Embryonic facial prominence (tissue), 1 donor: ENCODE results near the gene TOMM34.

Experiments used
- DNase-seq: peaks from one replicate; pipeline ENCODE4 v3.0.0-alpha.2; 2016; ENCODE audit errors: extremely low spot score

Gene TOMM34

DNA sequence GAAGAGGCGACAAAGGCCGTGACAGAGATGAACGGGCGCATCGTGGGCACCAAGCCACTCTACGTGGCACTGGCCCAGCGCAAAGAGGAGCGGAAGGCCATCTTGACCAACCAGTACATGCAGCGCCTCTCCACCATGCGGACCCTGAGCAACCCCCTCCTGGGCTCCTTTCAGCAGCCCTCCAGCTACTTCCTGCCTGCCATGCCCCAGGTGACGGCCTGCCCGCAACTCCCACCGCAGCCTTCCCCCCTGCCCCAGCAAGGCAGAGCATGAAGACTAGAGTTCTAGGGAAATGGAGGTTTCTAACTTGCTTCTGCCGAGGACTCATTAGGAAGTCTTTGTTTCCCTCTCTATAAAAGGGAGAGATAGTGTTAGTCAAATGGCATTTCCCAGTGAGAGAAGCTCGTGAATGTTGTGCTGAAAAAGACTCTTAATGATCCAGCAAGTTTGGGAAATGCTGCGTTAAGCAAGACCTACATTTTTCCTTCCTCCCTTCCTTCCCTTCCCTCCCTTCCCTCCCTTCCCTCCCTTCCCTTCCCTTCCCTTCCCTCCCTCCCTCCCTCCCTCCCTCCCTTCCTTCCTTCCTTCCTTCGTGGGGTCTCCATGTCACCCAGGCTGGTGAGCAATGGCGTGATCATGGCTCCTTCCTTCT is 29.6 kb downstream of the TOMM34 start:
- DNase-seq = no peak

DNA sequence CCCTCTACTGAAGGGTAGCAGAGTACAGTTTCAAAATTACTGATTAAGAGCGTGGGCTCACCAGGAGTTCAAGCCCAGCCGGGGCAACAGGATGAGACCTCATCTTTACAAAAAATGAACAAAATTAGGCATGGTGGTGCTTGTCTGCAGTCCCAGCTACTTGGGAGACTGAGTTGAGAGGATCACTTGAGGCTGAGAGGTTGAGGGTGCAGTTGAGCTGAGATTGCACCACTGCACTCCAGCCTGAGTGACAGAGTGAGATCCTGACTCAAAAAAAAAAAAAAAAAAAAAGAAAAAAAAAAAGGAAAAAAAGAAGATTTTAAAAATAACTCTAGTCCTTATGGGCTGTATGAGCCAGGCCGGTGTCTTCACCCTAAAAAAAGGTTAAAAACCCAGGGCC is 31.6 kb downstream of the TOMM34 start:
- no peak for DNase-seq

DNA sequence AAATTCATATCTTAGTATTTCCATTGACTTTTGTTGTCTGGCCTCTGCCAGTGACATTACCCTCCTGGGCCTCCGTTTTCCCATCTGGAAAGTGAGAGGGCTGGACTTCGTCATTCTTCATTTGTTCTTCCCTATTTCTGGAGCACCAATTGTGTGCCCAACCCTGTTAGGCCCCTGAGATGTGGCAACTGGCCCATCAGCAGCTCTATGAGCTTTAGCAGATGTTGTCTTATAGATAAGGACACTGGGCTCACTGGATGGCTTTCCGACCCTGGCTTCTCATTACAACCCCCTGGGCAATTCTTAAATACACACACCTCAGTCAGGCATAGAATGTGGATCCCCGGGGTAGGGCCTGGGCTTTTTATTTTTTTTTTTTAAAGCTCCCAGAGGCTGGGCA is 35.7 kb downstream of the TOMM34 start:
- DNase-seq = no peak

DNA sequence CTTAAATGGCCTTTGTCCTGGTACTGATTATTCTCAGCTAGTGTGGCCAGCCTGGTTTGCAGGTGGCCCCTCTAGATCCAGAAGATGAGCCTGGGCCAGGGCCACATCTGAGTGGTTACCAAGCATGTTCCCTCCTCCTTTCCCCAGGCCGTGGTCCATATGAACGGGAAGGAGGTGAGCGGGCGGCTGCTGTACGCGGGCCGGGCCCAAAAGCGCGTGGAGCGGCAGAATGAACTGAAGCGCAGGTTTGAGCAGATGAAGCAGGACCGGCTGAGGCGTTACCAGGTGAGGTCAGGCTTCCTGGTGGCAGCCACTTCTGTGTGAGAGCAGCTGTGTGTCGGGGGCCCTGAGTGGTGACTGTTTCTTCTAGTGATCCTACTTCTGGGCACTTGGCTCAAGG is 38.8 kb downstream of the TOMM34 start:
- DNase-seq = no peak

DNA sequence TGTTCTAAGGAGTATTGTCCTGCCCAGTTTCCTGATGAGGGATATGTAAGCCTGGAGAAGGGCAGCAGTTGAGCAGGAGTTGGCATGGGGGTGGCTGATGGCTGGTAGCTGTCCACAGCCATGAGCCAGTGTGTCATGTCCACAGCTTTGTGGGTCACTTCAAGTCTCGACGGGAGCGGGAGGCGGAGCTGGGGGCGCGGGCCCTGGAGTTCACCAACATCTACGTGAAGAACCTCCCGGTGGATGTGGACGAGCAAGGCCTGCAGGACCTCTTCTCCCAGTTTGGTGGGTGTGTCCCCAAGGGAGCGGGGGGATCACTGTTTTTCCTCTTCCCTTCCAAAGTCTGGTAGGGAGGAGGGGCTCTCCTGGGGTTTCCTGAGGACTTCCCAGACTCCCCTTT is 41.4 kb downstream of the TOMM34 start:
- no peak for DNase-seq

DNA sequence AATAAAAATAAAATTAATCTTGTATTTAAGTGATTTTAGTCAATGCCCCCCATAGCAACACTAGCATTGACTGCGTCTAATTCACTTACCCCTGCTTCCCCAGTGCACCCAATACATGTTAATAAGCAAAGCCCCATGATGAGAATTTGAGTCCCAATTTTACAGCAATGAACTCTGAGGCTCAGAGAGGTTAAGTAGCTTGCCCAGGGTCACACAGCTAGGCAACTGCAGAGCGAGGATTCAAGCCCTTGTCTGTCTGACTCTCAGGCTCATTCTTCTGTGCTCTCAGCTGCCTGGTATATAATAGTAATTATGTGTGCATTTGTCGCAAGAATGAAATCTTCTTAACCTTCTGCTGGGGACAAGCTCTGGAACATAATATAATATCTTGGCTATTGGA is 41.9 kb downstream of the TOMM34 start:
- DNase-seq = no peak

DNA sequence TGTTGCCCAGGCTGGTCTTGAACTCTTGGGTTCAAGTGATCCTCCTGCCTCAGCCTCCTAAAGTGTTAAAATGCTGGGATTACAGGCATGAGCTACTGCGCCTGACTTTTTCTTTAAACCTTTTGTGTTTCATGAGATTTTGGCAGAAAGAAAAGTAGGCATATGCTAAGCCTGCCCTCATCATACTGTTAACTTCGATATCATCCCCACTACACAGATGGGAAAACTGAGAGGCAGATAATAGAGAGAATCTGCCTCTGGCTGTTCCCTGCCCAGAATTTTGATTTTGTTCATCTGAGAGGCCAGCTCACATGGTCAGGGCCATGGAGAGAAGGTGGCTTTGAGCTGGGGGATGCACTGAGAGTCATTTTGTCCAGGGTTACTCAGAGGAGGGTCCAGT is 42.8 kb downstream of the TOMM34 start:
- no peak for DNase-seq

DNA sequence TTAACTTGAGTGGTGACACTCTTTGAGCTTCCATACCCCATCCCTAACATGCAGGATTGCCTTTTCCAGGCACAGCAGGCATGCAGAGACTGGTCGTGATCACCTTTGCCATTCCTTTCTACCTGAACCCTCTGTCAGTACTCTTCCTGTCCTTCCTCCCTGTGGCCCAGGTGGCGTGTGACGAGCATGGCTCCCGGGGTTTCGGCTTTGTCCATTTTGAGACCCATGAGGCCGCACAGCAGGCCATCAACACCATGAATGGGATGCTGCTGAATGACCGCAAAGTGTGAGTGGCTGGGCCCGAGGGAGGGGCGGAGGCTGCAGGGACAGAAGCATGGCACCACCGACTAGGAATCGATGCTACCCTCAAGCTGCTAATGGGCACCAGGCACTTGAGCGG is 43.6 kb downstream of the TOMM34 start:
- DNase-seq = no peak

DNA sequence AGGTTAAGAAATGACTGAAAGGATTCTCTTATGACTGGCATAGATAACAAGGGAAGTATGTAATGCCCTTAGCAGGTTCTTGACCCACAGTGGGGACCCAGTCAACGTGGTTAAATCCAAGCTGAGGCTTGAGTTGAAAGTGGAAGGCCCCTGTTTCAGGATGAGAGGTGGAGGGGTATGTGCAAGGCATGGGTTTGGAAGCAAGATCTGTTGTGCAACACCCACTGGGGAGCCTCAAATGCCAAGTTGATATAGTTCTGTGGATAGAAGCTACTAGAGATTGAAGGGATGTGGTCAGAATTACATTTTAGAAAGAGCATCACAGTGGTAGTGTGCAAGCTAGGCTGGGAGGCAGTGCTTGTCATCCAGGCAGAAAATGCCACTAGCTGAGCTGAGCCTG is 45.3 kb downstream of the TOMM34 start:
- DNase-seq = no peak

DNA sequence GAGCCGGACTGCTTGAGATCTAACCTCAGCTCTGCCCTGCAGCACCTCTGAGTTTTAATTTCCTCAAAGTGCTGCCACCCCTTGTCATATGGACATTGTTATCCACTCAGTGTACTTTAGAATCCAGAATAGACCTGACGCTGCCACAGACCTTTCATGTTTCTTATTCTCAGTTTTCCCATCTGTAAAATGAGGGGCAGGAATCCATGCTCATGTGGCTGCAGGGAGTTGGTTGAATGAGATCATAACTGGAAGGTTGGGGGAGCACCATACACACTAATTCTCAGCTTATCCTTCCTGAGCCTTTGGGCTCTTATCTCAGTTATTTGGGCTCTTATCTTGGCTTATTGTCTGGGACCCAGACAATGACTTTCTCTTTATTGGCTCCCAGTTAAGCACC is 48.0 kb downstream of the TOMM34 start:
- no peak for DNase-seq

DNA sequence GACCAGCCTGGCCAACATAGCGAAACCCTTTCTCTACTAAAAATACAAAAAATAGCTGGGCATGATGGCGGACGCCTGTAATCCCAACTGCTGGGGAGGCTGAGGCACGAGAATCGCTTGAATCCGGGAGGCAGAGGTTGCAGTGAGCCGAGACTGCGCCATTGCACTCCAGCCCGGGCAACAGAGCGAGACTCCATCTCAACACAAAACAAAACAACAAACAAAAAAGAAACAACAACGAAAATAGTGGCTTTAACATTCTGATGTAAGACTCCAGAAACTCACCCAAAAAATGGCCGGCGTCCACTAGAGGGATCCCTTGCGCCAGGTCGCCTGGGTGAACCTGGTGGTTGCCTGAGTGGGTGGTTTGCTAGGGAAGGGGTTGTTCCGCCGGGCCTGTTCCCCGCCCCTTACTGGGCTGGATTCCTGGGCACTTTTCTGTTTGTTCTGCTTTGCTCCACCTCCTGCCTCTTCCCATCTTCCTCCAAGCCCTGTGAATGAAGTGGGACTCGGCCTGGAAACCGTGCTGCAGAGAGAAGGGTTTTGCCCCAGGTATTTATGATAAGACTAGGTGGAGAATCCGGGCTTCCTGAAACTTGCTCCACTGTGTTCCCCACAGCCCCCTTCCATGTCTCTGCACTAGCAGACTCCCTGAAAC is 48.8 kb downstream of the TOMM34 start:
- DNase-seq = no peak

DNA sequence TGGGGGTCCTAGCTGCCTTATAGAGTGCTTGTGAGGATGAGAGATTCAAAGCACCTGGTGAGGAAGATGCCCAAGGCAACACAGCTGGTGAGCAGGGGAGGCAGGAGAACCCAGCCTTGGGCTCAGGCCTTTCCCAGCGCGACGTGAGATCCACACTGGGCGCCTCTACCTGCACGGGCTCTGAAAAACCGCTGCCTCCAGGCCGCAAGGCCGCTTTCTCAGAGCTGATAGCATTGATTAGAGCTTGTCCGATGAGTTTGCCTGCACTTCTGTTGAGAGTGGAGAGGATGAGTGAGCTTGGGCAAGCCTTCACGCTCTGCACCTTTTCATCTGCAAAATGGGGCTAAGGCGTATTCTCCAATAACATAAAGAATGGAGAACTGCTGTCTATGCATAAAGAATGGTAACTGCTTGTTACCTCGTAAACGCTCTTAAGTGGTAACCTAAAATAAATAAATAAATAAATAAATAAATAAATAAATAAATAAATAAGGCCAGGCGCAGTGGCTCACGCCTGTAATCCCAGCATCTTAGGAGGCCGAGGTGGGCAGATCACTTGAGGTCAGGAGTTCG is 49.4 kb downstream of the TOMM34 start:
- DNase-seq = no peak

DNA sequence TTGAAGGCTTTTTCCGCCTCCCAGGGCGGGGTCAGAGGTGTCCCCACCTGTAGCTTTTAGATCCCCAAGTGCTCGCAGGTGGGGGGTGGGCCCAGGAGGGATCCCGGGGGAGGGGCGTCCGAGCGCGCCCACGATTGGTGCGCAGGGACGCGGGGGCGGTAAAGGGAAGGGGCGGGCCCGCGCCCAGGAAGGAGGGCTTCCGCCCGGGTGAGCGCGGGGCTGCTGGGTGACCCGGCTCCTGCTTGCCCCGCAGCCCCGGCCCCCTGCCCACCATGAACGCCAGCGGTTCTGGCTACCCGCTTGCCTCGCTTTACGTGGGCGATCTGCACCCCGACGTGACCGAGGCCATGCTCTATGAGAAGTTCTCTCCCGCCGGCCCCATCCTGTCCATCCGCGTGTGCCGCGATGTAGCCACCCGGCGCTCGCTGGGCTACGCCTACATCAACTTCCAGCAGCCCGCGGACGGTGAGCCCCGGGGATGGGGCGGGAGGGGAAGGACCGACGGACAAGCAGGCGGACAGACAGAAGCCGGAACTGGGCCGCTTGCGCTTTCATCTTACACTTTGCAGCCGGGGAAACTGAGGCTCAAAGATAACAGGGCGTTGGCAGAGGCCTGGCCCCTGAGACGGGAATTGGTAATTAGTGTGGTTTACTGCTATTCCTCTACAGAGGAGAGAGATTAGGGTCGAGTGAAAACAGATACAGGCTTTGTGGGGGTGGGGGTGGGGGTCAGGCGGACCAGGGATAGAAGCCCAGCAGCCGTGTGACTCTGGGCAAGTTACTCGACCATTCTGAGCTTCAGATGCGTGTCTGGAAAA is 50.1 kb downstream of the TOMM34 start, which contains the start of gene PABPC1L:
PABPC1L (plus strand) TSS at position 189 of the 818 bp plus-strand sequence; CDS start at position 273, 84 bp downstream.
- DNase-seq = no peak

DNA sequence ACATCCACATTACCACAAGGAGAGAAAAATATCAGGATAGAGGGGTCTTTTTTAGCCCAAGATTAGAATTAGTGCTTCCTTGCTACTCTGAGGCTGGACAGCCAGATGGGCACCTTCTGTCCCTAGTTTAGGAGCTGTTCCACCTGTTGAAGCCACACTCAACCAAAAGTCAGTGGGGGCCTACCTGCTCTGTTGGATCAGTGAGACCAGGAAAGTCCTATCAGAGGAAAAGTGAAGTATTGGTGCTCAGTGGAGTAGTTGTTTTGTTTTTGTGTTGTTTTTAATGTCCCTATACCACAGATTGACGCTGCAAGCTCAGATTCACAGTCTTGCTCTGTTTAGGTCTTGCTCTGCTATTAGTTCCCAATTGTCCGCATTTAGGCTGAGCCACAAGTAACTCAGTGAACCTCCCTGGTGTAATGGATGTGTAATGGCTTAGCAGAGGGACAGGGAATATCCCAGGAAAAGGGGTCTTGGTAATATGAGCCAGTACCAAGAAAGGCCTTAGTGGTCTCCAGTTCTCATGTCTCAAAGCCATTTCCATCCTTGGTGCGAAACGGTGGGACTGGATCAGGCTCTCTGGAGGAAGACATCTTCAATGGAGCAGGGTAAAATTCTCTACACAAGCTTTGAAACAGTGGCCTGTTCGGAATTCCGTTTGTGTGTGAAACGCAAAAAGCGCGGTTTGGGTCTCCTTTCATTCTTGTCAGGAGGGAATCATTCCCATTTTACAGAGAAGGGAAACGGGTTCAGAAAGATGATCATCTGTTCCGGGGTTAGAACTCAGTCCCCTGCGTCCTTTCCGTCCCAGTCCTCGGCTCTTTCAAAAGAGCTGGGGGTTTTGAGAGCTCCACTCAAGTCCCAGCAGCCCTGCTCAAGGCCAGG is 51.0 kb downstream of the TOMM34 start:
- DNase-seq = no peak

DNA sequence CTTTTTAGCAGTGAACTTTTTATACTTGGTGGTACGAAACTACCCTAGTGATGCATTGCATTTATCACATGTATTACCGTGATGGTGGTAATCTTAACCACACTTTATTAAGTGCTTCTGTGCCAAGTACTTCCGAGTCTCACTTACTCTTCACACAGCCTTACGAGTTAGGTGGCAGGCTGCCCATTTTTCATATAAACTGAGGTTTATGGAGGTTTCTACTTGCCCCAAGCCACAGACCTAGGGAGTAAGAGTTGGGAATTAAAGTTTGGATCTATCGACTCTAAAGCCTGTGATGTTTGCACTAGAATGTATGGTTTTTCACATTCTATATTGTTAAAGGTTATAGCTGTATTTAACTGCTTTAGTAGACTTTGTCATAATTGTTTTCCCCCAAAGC is 55.8 kb downstream of the TOMM34 start:
- DNase-seq = no peak

DNA sequence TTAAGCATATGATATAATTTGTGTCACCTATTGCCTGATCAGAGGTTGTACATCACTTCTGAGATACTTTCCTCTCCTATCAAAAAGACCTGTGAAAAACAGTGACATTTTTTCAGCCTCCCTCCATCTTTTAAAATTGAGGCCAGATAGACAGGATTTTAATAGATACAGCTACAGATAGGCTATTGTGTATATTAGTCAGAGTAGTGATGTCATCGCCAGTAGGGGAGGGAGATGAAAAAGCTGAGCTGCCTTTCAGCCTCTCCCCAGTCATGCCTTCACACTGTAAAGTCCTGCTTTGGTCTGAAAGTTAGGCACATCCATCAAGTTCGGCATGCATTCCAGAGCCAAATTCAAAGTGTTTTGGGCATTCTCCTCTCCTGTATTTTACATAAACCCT is 58.2 kb downstream of the TOMM34 start:
- no peak for DNase-seq

DNA sequence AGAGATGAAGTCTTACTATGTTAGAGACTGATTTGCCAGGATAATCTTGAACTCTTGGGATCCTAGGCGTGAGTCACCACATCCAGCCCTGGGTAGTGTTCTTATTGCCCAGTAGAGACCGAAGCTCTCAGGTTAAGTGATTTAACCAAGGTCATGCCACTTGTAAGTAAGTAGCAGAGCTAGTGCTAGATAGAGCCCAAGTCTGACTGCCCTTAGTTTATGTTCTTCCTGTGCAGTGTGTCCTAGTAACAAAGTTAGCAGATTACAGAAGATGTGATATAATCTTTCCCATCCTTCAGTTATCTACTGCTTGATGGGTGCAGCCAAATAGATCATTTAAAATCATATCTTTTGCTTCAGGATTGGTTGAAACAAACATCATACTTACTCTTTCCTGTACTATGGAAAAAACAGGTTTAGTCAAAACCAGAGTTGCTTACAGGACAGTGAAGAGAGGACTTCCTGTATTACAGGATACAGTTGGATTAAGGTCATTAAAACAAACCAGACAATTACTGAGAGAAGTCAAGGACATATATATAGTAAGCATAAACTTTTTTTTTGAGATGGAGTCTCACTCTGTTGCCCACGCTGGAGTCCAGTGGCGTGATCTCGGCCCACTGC is 59.9 kb downstream of the TOMM34 start:
- no peak for DNase-seq

DNA sequence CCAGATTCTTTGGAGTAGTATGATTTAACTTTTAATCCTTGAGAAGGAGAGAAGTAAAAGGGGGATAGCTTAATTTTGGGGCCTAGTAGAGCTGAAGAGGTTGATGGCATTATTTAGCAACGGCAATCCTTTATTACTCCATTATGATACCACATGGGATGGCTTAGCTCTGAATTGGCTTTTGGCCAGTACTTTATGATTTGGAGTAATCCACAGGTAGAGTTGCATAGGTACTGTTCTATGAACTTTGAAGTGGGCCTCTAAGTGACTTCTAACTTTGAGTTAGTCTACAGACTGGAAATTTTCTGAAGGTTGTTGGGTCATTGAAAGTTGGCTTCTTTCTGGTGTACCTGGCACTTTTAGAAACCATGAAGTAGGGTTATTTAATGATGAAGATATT is 63.1 kb downstream of the TOMM34 start:
- no peak for DNase-seq

DNA sequence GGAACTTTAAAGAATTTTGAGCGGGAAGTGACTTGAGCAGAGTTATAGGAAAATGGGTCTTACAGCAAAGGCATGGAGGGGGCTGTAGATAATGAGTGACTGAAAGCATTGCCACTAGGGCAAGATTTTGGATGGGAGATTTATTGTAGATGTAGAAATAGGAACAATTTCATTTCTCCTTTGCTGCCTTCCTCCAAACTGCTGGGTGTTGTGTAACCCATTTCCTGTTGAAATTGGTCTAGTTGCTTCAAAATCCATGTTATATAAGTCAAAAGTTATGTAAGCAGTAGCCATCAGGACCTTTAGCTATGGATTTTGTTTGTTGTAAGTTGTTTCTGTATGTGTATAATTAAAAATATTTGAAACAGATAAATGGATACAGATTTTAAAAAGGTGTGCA is 63.6 kb downstream of the TOMM34 start:
- no peak for DNase-seq

DNA sequence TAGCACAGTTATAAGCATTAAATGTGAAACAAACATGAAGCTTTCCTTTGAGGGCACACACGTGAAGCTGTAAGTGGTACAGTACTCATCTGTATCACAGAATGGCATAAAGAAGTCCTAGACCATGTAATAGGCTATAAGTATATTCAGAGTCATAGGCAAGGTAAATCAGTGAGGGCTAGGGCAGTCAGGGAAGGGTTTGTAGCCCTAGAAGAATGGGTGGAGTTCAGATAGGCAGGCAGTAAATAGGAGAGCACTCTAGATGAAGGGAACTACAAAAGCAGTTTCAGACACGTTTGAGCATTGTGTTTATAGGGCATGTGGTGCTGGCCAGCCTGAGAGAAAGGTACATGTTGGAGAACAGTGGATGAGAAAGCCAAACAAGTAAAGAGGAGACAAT is 65.2 kb downstream of the TOMM34 start:
- DNase-seq = no peak
